DND-41 (cell line): ENCODE data around the gene ERBB2.

ENCODE experiments used
- EZH2 ChIP-seq: IDR thresholded peaks from 3 replicates; pipeline ENCODE4 v1.6.1; 2012; ENCODE audit warnings: borderline replicate concordance, low read depth, mild to moderate bottlenecking, moderate library complexity, low read length, inconsistent platforms; ENCODE audit not compliant: severe bottlenecking
- TF ChIP-seq, protein P1 (sequence below): IDR thresholded peaks from 2 replicates; pipeline ENCODE4 v1.5.1; 2012; ENCODE audit warnings: borderline replicate concordance, low read length, moderate library complexity, mild to moderate bottlenecking; ENCODE audit not compliant: poor library complexity, severe bottlenecking; ENCODE audit errors: extremely low read depth

DNA sequence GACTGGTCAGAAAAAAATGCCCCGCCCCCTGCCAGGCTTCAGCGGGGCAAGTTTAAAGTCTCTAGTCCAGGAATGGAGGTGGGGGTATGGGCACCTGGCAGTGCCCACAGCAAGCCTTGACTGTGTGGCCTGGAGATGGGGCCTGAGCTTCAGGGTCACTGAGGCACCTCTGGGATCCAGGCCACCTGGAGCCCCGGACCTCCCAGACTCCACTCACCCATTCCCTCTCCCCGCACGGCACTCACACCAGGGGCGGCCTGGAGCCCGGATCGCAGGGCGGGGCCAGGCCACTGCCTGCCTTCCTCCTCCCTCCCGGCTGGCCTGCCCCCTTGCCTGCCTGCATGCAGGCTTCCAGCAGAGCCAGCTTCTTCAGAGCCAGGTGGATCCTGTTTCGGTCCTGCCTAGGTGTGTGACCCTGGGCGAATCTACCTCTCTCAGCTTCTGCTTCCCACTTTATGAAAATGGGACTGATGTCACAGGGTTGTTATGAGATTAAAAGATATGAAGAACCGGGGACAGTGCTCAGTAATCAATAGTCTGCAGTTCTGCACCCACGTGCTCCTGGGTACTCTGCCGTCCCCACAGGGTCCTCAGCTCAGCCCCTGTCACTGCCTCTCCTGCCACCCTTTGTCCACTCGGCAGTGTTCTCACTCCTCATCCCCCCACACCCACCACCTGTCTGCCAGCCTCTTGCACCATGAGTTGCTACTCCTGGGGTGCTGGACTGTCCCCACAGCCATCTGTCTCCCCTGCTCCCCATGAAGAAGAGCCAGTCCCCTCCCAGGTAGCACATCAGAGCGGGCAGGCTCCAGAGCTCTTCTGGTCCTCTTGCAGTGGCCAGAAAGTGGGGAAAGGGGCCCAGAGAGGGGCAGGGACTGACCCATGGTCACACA is 35.9 kb upstream of the ERBB2 start:
- TF ChIP-seq, protein P1, sequence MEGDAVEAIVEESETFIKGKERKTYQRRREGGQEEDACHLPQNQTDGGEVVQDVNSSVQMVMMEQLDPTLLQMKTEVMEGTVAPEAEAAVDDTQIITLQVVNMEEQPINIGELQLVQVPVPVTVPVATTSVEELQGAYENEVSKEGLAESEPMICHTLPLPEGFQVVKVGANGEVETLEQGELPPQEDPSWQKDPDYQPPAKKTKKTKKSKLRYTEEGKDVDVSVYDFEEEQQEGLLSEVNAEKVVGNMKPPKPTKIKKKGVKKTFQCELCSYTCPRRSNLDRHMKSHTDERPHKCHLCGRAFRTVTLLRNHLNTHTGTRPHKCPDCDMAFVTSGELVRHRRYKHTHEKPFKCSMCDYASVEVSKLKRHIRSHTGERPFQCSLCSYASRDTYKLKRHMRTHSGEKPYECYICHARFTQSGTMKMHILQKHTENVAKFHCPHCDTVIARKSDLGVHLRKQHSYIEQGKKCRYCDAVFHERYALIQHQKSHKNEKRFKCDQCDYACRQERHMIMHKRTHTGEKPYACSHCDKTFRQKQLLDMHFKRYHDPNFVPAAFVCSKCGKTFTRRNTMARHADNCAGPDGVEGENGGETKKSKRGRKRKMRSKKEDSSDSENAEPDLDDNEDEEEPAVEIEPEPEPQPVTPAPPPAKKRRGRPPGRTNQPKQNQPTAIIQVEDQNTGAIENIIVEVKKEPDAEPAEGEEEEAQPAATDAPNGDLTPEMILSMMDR = no peak
- TF ChIP-seq EZH2 = no peak
